Esophagus (tissue), 2 donors: ENCODE results near the gene FCN2. TPM values are rescaled to one million over a fixed set of nuclear protein-coding genes. Genes with fewer than 3 reads are reported as not detected.
"Not testable (repeated sequence)": the region's sequence is repeated elsewhere in the genome, so short reads cannot be mapped to it uniquely, and the experiment has no call there.

Source experiments
- H3K27ac ChIP-seq, 2 donors: one replicate each; pipeline ENCODE4 v1.5.1; 2013; ENCODE audit warnings: low read depth in 2 of 2, mild to moderate bottlenecking in 2 of 2, inconsistent platforms in 1 of 2, low read length in 1 of 2, moderate library complexity in 1 of 2
- H3K27me3 ChIP-seq, 2 donors: one replicate each; pipeline ENCODE4 v1.6.1; 2013; ENCODE audit warnings: low read length in 2 of 2, control low read depth in 1 of 2, mild to moderate bottlenecking in 1 of 2; ENCODE audit not compliant: insufficient read depth in 2 of 2, control insufficient read depth in 1 of 2
- H3K36me3 ChIP-seq, 2 donors: one replicate each; pipeline ENCODE4 v1.6.1; 2013; ENCODE audit warnings: low read length in 1 of 2; ENCODE audit not compliant: control insufficient read depth in 2 of 2, insufficient read depth in 2 of 2
- H3K4me1 ChIP-seq, 2 donors: one replicate each; pipeline ENCODE4 v1.6.1; 2013; ENCODE audit warnings: low read length in 1 of 2; ENCODE audit not compliant: control insufficient read depth in 2 of 2, insufficient read depth in 2 of 2
- H3K4me3 ChIP-seq, 2 donors: one replicate each; pipeline ENCODE4 v1.5.1; 2013; ENCODE audit warnings: low read length in 2 of 2, mild to moderate bottlenecking in 2 of 2, low read depth in 1 of 2, moderate library complexity in 1 of 2
- H3K9me3 ChIP-seq, 2 donors: one replicate each; pipeline ENCODE4 v1.6.1; 2013; ENCODE audit warnings: mild to moderate bottlenecking in 2 of 2, low read depth in 1 of 2, low read length in 1 of 2, moderate library complexity in 1 of 2; ENCODE audit not compliant: control insufficient read depth in 2 of 2, insufficient read depth in 1 of 2
- WGBS, 2 donors: extraction: QIAGEN DNeasy Blood & Tissue Kit; methylation state at CpG; one replicate each; pipeline ENCODE4 v1.1.7; 2013; 5-methylcytosine and 5-hydroxymethylcytosine counted together
- polyA plus RNA-seq, 2 donors: library from polyadenylated mRNA; stranded (reverse); fragments of 200-250 nt; gene quantifications; one replicate each; pipeline ENCODE4 v1.2.3, GENCODE V29; 2013
- donor health status: healthy with polysubstance abuse.
- donor health status: Bipolar disorder and iron deficiency.

The FCN2 gene
- polyA plus RNA-seq, 2 donors = 0.04 to 0.16 TPM

DNA sequence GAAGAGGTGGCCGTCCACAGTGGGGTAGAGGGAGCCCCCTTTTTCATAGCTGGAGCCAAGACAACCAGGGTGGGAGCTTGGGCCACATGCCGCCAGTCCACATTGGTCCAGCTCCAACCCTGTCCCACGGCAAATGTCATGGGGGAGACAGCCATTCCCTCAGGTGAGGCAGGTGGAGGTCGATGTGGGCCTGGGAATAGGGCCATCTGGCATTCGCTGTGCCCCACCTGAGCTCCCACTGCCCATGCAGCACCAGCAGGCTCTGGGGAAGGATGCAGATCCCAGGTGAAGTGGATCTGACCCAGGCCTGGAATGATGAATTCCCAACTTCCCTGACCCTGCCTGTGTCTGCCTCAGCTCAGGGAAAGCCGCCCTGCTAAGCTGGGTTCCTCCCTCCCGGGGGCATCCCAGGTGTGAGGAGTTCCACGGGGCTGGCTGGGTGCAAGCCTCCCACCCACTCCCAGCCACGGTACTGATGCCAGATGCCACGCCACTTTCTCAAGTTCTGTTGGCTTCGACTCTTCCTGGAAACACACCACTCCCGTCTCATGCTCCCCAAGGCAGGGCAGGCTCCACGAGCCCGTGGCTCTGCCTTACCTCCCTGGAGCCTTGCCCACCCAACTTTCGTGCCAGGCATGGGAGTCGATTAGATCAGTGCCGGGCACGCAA lies 25.2 kb upstream of the FCN2 start:
- Histone ChIP-seq H3K4me1 (no peaks in the 10 kb centered on the region), H3K27me3 (no peaks in the 10 kb centered on the region), H3K4me3 (no peak overlapping the region), H3K27ac (no peak overlapping the region), H3K36me3 (no peaks in the 10 kb centered on the region), H3K9me3 (peaks cover 0 to 18% of the 10 kb centered on the region in 2 donors)
- WGBS, 2 donors = 59 to 63% methylated on average over 18 of the region's 18 CpGs

DNA sequence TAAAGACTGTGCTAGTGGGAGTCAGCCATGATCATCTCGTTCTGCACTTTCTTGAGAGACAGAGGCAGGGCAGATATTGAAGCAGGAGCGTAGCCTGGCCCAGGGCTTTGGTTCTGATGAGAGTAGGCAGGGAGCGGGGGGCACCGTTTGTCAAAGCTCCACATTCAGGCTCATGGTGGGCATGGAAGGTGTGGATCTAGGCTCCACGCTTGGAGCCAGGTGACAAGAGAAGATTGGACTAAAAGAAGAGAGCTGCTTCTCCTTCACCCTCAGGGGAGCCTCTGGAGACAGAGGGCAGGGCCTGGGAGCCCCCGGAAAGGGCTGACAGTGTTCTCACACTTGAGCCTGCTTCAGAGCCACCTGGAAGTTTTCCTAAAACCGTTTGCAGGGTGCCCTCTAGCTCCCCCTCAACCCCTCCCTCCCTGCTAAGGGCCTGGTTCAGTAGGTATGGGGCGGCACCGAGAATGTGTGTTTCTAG lies 24.7 kb upstream of the FCN2 start:
- Histone ChIP-seq H3K4me1 (no peaks in the 10 kb centered on the region), H3K9me3 (peaks cover 0 to 13% of the 10 kb centered on the region in 2 donors), H3K36me3 (no peaks in the 10 kb centered on the region), H3K27me3 (no peaks in the 10 kb centered on the region), H3K27ac (no peak overlapping the region), H3K4me3 (no peak overlapping the region)
- WGBS, 2 donors = 76 to 80% methylated on average over 9 of the region's 9 CpGs

DNA sequence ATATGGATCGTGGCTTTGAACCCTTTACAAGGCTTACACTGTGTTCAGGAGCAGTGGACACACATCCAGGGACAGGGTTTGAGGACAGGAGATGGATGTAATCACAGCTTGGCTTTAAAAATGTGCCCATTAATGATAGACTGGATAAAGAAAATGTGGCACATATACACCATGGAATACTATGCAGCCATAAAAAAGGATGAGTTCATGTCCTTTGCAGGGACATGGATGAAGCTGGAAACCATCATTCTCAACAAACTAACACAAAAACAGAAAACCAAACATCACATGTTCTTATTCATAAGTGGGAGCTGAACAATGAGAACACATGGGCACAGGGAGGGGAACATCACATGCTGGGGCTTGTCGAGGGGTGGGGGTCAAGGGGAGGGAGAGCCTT lies 23.2 kb upstream of the FCN2 start:
- 89 to 97% methylated on average over 2 of the region's 2 CpGs for WGBS, 2 donors
- not testable (repeated sequence) for H3K4me1 ChIP-seq, H3K4me3 ChIP-seq, H3K27me3 ChIP-seq, H3K27ac ChIP-seq, H3K36me3 ChIP-seq, H3K9me3 ChIP-seq

DNA sequence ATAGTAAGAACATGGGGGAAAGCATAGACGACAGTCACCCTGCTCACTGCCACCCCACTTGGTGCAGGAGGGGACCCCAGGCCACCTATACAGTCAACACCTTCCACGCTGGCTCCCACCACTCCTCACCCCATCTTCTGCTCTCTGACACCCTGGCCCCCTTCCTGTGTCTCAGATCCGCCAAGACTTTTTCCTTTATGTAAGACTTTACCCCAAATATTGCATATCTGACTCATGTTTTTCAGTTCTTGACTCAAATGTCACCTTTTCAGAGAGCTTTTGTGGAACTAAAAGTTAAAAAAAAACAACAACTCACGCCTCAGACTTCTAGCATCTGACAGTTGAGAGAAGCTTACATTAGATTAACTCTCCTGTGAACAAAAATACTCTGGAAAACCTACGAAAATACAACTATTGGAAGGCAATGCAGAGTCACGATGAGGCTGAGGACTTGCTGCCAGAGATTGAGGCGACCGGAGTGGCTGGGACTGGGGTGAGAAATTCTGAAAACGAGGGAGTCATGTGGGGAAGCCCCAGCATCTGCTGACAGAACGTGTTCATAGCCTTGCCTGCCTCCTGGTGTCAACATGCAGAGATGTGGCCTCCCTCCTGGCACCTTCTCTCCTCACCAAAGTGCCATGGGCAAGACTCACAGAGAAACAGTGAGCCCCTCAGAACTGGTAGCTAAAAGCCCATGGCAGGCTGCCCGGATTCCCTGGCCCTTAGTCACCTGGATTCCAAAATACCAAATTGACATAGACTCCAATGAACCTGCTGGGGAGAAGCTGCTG lies 22.4 kb upstream of the FCN2 start:
- H3K27ac ChIP-seq = no peak overlapping the region
- 38 to 52% methylated on average over 11 of the region's 11 CpGs for WGBS, 2 donors

DNA sequence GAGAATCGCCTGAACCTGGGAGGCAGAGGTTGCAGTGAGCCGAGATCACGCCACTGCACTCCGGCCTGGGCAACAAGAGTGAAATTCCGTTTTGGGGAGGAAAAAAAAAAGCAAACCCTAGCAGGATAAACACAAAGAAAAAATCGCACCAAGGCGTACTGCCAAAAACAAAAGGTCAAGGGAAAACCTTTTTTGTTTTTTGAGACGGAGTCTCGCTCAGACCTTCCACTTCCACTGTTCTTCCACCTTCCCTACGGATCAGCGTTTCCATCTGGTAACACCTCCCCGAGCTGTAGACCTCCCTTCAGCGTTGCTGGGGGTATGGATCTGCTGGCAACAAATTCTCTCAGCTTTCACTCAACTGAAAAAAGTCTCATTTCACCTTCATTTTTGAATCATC lies 20.1 kb upstream of the FCN2 start:
- Histone ChIP-seq H3K36me3 (no peaks in the 10 kb centered on the region), H3K27ac (no peak overlapping the region), H3K9me3 (peaks cover 0 to 5% of the 10 kb centered on the region in 2 donors), H3K4me3 (no peak overlapping the region), H3K4me1 (peaks cover 0 to 7% of the 10 kb centered on the region in 2 donors), H3K27me3 (no peaks in the 10 kb centered on the region)
- 78 to 85% methylated on average over 13 of the region's 13 CpGs for WGBS, 2 donors

More for the DNA sequence above, 22.4 kb upstream of the FCN2 start:
- no peaks in the 10 kb centered on the region for H3K27me3 ChIP-seq
- no peak overlapping the region for H3K4me3 ChIP-seq
- H3K4me1 ChIP-seq = peaks cover 0 to 2% of the 10 kb centered on the region in 2 donors
- no peaks in the 10 kb centered on the region for H3K36me3 ChIP-seq
- H3K9me3 ChIP-seq = peaks cover 0 to 2% of the 10 kb centered on the region in 2 donors

DNA sequence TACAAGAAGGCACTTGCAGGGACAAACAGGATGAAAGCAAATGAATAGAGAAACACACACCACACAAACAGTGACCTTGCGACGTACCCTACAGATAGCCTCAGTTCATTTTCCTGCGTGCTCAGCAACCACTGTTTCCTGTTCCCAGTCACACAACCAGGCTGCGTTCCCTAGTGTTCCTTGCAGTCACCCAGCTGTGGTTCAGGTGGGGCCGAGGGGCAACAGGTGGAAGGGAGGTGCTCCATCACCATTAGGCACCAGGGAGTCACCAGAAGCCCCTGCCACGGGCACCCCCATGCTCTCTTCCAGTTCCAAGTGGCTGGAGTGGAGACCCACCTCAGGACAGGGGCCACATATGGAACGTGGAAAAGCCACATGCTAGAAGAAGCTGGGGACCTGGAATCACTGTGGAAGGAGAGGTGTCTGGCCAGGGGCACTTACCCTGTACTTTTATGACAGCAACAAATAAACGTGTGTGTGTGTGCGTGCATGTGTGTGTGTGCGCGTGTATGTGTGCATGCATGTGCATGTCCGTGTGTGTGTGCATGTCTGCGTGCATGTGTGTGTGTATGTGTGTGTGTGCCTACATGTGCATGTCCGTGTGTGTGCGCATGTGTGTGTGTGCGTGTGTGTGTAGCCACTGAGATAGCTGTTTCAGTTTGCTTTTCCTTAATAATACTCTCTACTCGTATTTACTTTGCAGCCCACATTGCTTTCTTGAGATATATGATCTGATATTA lies 18.8 kb upstream of the FCN2 start:
- Histone ChIP-seq H3K36me3 (no peaks in the 10 kb centered on the region), H3K27me3 (no peaks in the 10 kb centered on the region), H3K4me1 (peaks cover 0 to 7% of the 10 kb centered on the region in 2 donors), H3K27ac (no peak overlapping the region), H3K4me3 (no peak overlapping the region), H3K9me3 (peaks cover 0 to 5% of the 10 kb centered on the region in 2 donors)
- WGBS, 2 donors = 83% methylated on average over 17 of the region's 17 CpGs

DNA sequence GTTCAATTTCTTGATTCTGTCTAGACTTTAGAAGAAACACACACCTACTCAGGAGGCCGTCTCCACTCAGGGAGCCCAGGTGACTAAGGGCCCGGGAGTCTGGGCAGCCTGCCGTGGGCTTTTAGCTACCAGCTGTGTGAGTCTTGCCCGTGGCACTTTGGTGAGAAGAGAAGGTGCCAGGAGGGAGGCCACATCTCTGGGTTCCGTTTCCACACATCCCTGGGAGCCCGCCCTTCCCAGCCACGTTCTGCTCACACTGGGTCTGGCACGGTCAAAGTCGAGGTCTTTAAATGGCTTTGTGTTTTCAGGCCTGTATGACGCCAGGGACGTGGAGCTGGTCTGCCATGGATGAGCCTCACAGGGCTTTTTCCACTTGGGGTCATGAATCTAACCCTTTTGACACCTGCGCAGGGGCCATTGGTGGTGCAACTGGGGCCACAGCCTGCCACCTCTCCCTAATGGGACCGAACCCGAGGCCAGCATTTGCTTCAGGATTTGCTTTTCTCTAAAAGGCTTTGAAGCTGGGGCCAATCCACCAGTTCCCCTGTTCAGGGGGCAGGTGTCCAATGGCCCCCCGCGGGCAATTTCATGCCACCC lies 17.2 kb upstream of the FCN2 start:
- no peaks in the 10 kb centered on the region for H3K36me3 ChIP-seq
- H3K4me1 ChIP-seq = peaks cover 0 to 7% of the 10 kb centered on the region in 2 donors
- H3K9me3 ChIP-seq = peaks cover 0 to 3% of the 10 kb centered on the region in 2 donors
- no peak overlapping the region for H3K4me3 ChIP-seq
- no peaks in the 10 kb centered on the region for H3K27me3 ChIP-seq
- H3K27ac ChIP-seq = no peak overlapping the region
- 71 to 73% methylated on average over 16 of the region's 16 CpGs for WGBS, 2 donors

DNA sequence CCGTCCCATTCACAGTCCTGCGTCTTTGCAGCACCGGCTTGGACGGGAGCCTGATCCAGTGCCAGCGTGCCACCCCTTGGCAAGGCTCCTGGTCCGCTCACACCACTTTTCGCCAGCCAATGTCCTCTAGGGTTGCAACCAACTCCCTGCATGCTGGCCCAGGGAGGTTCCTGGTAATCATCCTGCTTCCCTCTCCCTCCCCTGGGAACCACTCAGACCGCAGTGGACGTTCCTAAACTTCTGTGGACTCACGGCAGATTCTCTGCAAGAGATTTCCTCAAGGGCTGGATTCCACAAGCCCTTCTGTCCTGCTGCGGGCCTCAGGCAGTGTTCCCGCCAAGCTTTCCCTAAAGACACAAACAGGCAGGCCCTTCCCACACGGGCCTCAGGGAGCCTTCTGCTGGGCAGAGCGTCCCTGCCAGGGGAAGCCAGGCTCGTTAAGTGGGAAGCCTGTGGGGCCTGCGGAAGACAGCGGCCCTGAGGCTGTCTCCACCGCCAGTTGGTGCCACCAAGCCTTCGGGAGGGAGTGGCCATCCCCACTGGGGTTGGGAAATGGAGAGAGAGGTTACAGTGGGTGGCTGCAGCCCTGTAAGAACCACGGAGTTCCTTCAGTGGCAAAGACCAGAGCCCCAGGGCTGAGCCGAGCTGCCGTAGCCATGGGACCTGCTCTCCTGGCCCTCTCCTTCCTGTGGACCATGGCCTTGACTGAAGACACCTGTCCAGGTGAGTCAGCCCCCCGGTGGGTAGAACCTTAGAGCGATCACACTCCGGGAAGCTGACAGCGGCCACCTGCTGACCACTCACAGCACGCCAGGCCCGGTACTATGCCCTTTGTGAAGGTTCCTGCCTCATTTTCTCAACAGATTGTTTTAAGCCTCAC lies 16.4 kb upstream of the FCN2 start:
- no peaks in the 10 kb centered on the region for H3K36me3 ChIP-seq
- no peak overlapping the region for H3K4me3 ChIP-seq
- H3K4me1 ChIP-seq = peaks cover 0 to 7% of the 10 kb centered on the region in 2 donors
- H3K9me3 ChIP-seq = peaks cover 0 to 3% of the 10 kb centered on the region in 2 donors
- 52 to 66% methylated on average over 28 of the region's 28 CpGs for WGBS, 2 donors
- peak overlapping the region in 1 of 2 donors; percentile 28 for H3K27ac ChIP-seq
- H3K27me3 ChIP-seq = no peaks in the 10 kb centered on the region
